Rectal smooth muscle tissue (tissue), 1 donor: Measurements from ENCODE around the gene WASF2.
A peak's percentile ranks its signal among the peaks of the same experiment; 100 is the strongest.
"Not testable (repeated sequence)": the region's sequence is repeated elsewhere in the genome, so short reads cannot be mapped to it uniquely, and the experiment has no call there.

ENCODE experiments used
- H3K27ac ChIP-seq: one replicate; pipeline ENCODE4 v1.7.0; 2013; ENCODE audit warnings: low read depth, low read length, inconsistent platforms
- H3K27me3 ChIP-seq: one replicate; pipeline ENCODE4 v1.7.0; 2013; ENCODE audit warnings: low read length; ENCODE audit not compliant: control insufficient read depth, insufficient read depth
- H3K36me3 ChIP-seq: one replicate; pipeline ENCODE4 v1.7.0; 2013; ENCODE audit warnings: low read length; ENCODE audit not compliant: control insufficient read depth, insufficient read depth
- H3K4me1 ChIP-seq: one replicate; pipeline ENCODE4 v1.7.0; 2013; ENCODE audit warnings: low read length; ENCODE audit not compliant: control insufficient read depth, insufficient read depth
- H3K4me3 ChIP-seq: one replicate; pipeline ENCODE4 v1.7.0; 2013; ENCODE audit warnings: low read length
- H3K9ac ChIP-seq: one replicate; pipeline ENCODE4 v1.7.0; 2013; ENCODE audit warnings: low read length

The WASF2 gene

GRCh38 chr1:27416387-27417111 lies 73.4 kb downstream of the WASF2 start:
- Histone ChIP-seq H3K9ac (no peak overlapping the region), H3K27ac (peak overlapping the region; percentile 86), H3K4me1 (peaks cover 28% of the 10 kb centered on the region), H3K4me3 (no peak overlapping the region), H3K36me3 (peaks cover 30% of the 10 kb centered on the region), H3K27me3 (no peaks in the 10 kb centered on the region)

- H3K4me1 ChIP-seq = peaks cover 23% of the 10 kb centered on the region
- peaks cover 43% of the 10 kb centered on the region for H3K36me3 ChIP-seq
- no peaks in the 10 kb centered on the region for H3K27me3 ChIP-seq
- H3K9ac ChIP-seq = no peak overlapping the region
- no peak overlapping the region for H3K4me3 ChIP-seq
- H3K27ac ChIP-seq = no peak overlapping the region
Observed at GRCh38 chr1:27414091-27414490, 75.9 kb downstream of the WASF2 start.

GRCh38 chr1:27413004-27413403 lies 77.0 kb downstream of the WASF2 start:
- Histone ChIP-seq H3K4me1 (peaks cover 16% of the 10 kb centered on the region), H3K4me3 (no peak overlapping the region), H3K36me3 (peaks cover 50% of the 10 kb centered on the region), H3K9ac (no peak overlapping the region), H3K27me3 (no peaks in the 10 kb centered on the region), H3K27ac (no peak overlapping the region)

GRCh38 chr1:27412502-27412901 lies 77.5 kb downstream of the WASF2 start:
- Histone ChIP-seq H3K9ac (no peak overlapping the region), H3K36me3 (peaks cover 53% of the 10 kb centered on the region), H3K27ac (no peak overlapping the region), H3K4me1 (peaks cover 11% of the 10 kb centered on the region), H3K27me3 (no peaks in the 10 kb centered on the region), H3K4me3 (no peak overlapping the region)

GRCh38 chr1:27410709-27411108 lies 79.3 kb downstream of the WASF2 start:
- Histone ChIP-seq H3K4me1 (no peaks in the 10 kb centered on the region), H3K27me3 (no peaks in the 10 kb centered on the region), H3K27ac (no peak overlapping the region), H3K4me3 (no peak overlapping the region), H3K9ac (no peak overlapping the region), H3K36me3 (peaks cover 54% of the 10 kb centered on the region)

- no peak overlapping the region for H3K27ac ChIP-seq
- H3K4me3 ChIP-seq = no peak overlapping the region
- peaks cover 49% of the 10 kb centered on the region for H3K36me3 ChIP-seq
- H3K4me1 ChIP-seq = peaks cover 6% of the 10 kb centered on the region
- no peaks in the 10 kb centered on the region for H3K27me3 ChIP-seq
- no peak overlapping the region for H3K9ac ChIP-seq
Observed at GRCh38 chr1:27409669-27410068, 80.3 kb downstream of the WASF2 start.

GRCh38 chr1:27408151-27408550 lies 81.8 kb downstream of the WASF2 start:
- H3K4me1 ChIP-seq = peaks cover 16% of the 10 kb centered on the region
- H3K27me3 ChIP-seq = no peaks in the 10 kb centered on the region
- H3K27ac ChIP-seq = no peak overlapping the region
- H3K9ac ChIP-seq = no peak overlapping the region
- no peak overlapping the region for H3K4me3 ChIP-seq
- H3K36me3 ChIP-seq = peaks cover 44% of the 10 kb centered on the region

- not testable (repeated sequence) for H3K27me3 ChIP-seq, H3K9ac ChIP-seq, H3K27ac ChIP-seq, H3K4me3 ChIP-seq
- peaks cover 27% of the 10 kb centered on the region for H3K4me1 ChIP-seq
- H3K36me3 ChIP-seq = peaks cover 34% of the 10 kb centered on the region
Observed at GRCh38 chr1:27406791-27407190, 83.2 kb downstream of the WASF2 start.

- Histone ChIP-seq H3K4me3 (no peak overlapping the region), H3K36me3 (peaks cover 34% of the 10 kb centered on the region), H3K27ac (no peak overlapping the region), H3K9ac (no peak overlapping the region), H3K27me3 (no peaks in the 10 kb centered on the region), H3K4me1 (peaks cover 27% of the 10 kb centered on the region)
Observed at GRCh38 chr1:27406362-27406680, 83.6 kb downstream of the WASF2 start.

- peaks cover 29% of the 10 kb centered on the region for H3K36me3 ChIP-seq
- not testable (repeated sequence) for H3K4me3 ChIP-seq, H3K27ac ChIP-seq, H3K9ac ChIP-seq, H3K27me3 ChIP-seq
- peaks cover 27% of the 10 kb centered on the region for H3K4me1 ChIP-seq
Observed at GRCh38 chr1:27405598-27406361, 84.2 kb downstream of the WASF2 start.

- H3K4me3 ChIP-seq = no peak overlapping the region
- no peak overlapping the region for H3K9ac ChIP-seq
- peaks cover 23% of the 10 kb centered on the region for H3K36me3 ChIP-seq
- H3K27ac ChIP-seq = peak overlapping the region; percentile 45
- no peaks in the 10 kb centered on the region for H3K27me3 ChIP-seq
- H3K4me1 ChIP-seq = peaks cover 27% of the 10 kb centered on the region
Observed at GRCh38 chr1:27405074-27405473, 84.9 kb downstream of the WASF2 start.

GRCh38 chr1:27403931-27404330 lies 86.0 kb downstream of the WASF2 start:
- peak overlapping the region; percentile 76 for H3K27ac ChIP-seq
- H3K4me1 ChIP-seq = peaks cover 29% of the 10 kb centered on the region
- H3K4me3 ChIP-seq = no peak overlapping the region
- no peak overlapping the region for H3K9ac ChIP-seq
- no peaks in the 10 kb centered on the region for H3K27me3 ChIP-seq
- H3K36me3 ChIP-seq = peaks cover 21% of the 10 kb centered on the region
